OCI-LY1 (cell line): ENCODE results near the gene NLRP14.

Source experiments
- H2AFZ ChIP-seq: fragments of 200-600 bp; sonication (generic), shearing (Covaris generic); 2 replicates; pipeline ENCODE4 v1.6.0; 2014; ENCODE audit warnings: antibody characterized with exemption, mild to moderate bottlenecking, low read length
- H3F3A ChIP-seq: fragments of 200-600 bp; sonication (generic), shearing (Covaris generic); 2 replicates; pipeline ENCODE4 v1.6.0; 2014; ENCODE audit warnings: mild to moderate bottlenecking, antibody characterized with exemption, low read length, moderate library complexity; ENCODE audit not compliant: insufficient read depth
- H3K27ac ChIP-seq: fragments of 200-600 bp; sonication (generic); 2 replicates; pipeline ENCODE4 v1.5.1; 2014; ENCODE audit warnings: low read length, mixed run types, mild to moderate bottlenecking, low read depth; ENCODE audit not compliant: poor library complexity, severe bottlenecking
- H3K27me3 ChIP-seq: fragments of 200-600 bp; sonication (generic); 2 replicates; pipeline ENCODE4 v1.6.0; 2014; ENCODE audit warnings: antibody characterized with exemption, mild to moderate bottlenecking, low read length, moderate library complexity; ENCODE audit not compliant: insufficient read depth
- H3K36me3 ChIP-seq: fragments of 200-600 bp; sonication (generic); 2 replicates; pipeline ENCODE4 v1.6.1; 2014; ENCODE audit warnings: mild to moderate bottlenecking, antibody characterized with exemption, low read length, moderate library complexity, mixed read lengths; ENCODE audit not compliant: insufficient read depth
- H3K4me1 ChIP-seq: fragments of 200-600 bp; sonication (generic); 2 replicates; pipeline ENCODE4 v1.5.1; 2014; ENCODE audit warnings: mild to moderate bottlenecking, low read length, moderate library complexity; ENCODE audit not compliant: insufficient read depth, severe bottlenecking
- H3K4me2 ChIP-seq: fragments of 200-600 bp; sonication (generic), shearing (Covaris generic); 2 replicates; pipeline ENCODE4 v1.6.1; 2014; ENCODE audit warnings: low read length
- H3K4me3 ChIP-seq: fragments of 200-600 bp; sonication (generic); 2 replicates; pipeline ENCODE4 v1.5.1; 2014; ENCODE audit warnings: low read length, low read depth, mild to moderate bottlenecking, mixed read lengths; ENCODE audit not compliant: poor library complexity, severe bottlenecking
- H3K79me2 ChIP-seq: fragments of 200-600 bp; shearing (Covaris generic); 2 replicates; pipeline ENCODE4 v1.6.1; 2016; ENCODE audit warnings: mixed run types, low read length, mixed read lengths; ENCODE audit not compliant: insufficient read depth
- H3K9ac ChIP-seq: fragments of 200-600 bp; sonication (generic), shearing (Covaris generic); 2 replicates; pipeline ENCODE4 v1.6.1; 2014; ENCODE audit warnings: mild to moderate bottlenecking, low read length, mixed read lengths
- H3K9me2 ChIP-seq: fragments of 200-600 bp; sonication (generic), shearing (Covaris generic); 2 replicates; pipeline ENCODE4 v1.6.1; 2014; ENCODE audit warnings: low read depth, mild to moderate bottlenecking, low read length, mixed read lengths
- H3K9me3 ChIP-seq: fragments of 200-600 bp; shearing (Covaris generic); 2 replicates; pipeline ENCODE4 v1.6.1; 2014; ENCODE audit warnings: low read length, mixed read lengths
- H4K20me1 ChIP-seq: fragments of 200-600 bp; sonication (generic), shearing (Covaris generic); 2 replicates; pipeline ENCODE4 v1.6.0; 2016; ENCODE audit warnings: mild to moderate bottlenecking, low read length; ENCODE audit not compliant: insufficient read depth
- EZH2 ChIP-seq: fragments of 200-600 bp; sonication (generic), shearing (Covaris generic); IDR thresholded peaks from 2 replicates; pipeline ENCODE4 v1.8.0; 2017; ENCODE audit warnings: borderline replicate concordance, mixed run types, mild to moderate bottlenecking, antibody characterized with exemption, low read length, moderate library complexity, mixed read lengths
- TF ChIP-seq, protein P1 (sequence below): fragments of 200-600 bp; sonication (generic), shearing (Covaris generic); IDR thresholded peaks from 2 replicates; pipeline ENCODE4 v1.5.1; 2017; ENCODE audit warnings: mild to moderate bottlenecking, antibody characterized with exemption, low read length, moderate library complexity, mixed read lengths

NLRP14 gene

GRCh38 chr11:7080900-7081299, 60.6 kb downstream of the NLRP14 start:
- Histone ChIP-seq H3K4me2 (no peak overlapping the region), H3K27me3 (no peaks in the 10 kb centered on the region), H3K4me1 (no peaks in the 10 kb centered on the region), H3K36me3 (no peaks in the 10 kb centered on the region), H4K20me1 (no peaks in the 10 kb centered on the region), H3F3A (no peaks in the 10 kb centered on the region), H3K9me2 (no peaks in the 10 kb centered on the region), H3K27ac (no peak overlapping the region), H3K9ac (no peak overlapping the region), H2AFZ (no peak overlapping the region), H3K79me2 (no peaks in the 10 kb centered on the region), H3K4me3 (no peak overlapping the region), H3K9me3 (no peaks in the 10 kb centered on the region)
- no peak for TF ChIP-seq EZH2
- TF ChIP-seq, protein P1, sequence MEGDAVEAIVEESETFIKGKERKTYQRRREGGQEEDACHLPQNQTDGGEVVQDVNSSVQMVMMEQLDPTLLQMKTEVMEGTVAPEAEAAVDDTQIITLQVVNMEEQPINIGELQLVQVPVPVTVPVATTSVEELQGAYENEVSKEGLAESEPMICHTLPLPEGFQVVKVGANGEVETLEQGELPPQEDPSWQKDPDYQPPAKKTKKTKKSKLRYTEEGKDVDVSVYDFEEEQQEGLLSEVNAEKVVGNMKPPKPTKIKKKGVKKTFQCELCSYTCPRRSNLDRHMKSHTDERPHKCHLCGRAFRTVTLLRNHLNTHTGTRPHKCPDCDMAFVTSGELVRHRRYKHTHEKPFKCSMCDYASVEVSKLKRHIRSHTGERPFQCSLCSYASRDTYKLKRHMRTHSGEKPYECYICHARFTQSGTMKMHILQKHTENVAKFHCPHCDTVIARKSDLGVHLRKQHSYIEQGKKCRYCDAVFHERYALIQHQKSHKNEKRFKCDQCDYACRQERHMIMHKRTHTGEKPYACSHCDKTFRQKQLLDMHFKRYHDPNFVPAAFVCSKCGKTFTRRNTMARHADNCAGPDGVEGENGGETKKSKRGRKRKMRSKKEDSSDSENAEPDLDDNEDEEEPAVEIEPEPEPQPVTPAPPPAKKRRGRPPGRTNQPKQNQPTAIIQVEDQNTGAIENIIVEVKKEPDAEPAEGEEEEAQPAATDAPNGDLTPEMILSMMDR, result no peak

DNA sequence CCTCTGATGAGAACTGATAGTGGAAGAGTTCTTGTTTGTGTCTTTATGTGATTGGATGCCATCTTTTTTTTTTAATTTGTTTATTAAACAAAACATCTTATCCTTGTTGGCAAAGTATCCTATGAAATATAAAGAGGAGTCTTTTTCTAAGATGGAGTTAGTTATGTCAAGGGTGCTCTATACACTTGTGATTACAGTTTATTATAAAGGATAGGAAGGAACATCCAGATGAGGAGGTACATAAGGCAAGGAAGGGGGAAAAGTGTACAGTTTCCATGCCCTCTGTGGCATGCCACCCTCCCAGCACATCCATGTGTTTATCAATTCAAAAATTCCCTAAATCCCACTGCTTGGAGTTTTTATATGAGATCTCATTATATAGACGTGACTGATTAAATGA, 61.2 kb downstream of the NLRP14 start:
- TF ChIP-seq, protein P1, result no peak
- TF ChIP-seq EZH2, result no peak
- Histone ChIP-seq H3K27ac (no peak overlapping the region), H3K4me2 (no peak overlapping the region)

GRCh38 chr11:7088921-7089320, 68.6 kb downstream of the NLRP14 start, which contains the start of gene RBMXL2:
Gene RBMXL2 (plus strand): TSS chr11:7088998. CDS start chr11:7089121, 123 bp downstream.
- no peaks in the 10 kb centered on the region for H3K36me3 ChIP-seq
- TF ChIP-seq EZH2, result no peak
- TF ChIP-seq, protein P1, result no peak
- H4K20me1 ChIP-seq, result no peaks in the 10 kb centered on the region
- no peaks in the 10 kb centered on the region for H3K9me3 ChIP-seq
- H3K4me1 ChIP-seq, result no peaks in the 10 kb centered on the region
- no peaks in the 10 kb centered on the region for H3K79me2 ChIP-seq
- no peaks in the 10 kb centered on the region; the same call in 1 of the 2 replicates for H3K27me3 ChIP-seq
- H3K9me2 ChIP-seq, result no peaks in the 10 kb centered on the region
- no peak within 1 kb of the TSS for H3K4me2 ChIP-seq
- H2AFZ ChIP-seq, result no peak within 1 kb of the TSS
- no peak within 1 kb of the TSS for H3K9ac ChIP-seq
- no peak within 1 kb of the TSS for H3K4me3 ChIP-seq
- no peaks in the 10 kb centered on the region for H3F3A ChIP-seq
- no peak within 1 kb of the TSS for H3K27ac ChIP-seq

More for the DNA sequence above, 61.2 kb downstream of the NLRP14 start:
- Histone ChIP-seq H3K9me3 (no peaks in the 10 kb centered on the region), H3K36me3 (no peaks in the 10 kb centered on the region), H3K9ac (no peak overlapping the region), H4K20me1 (no peaks in the 10 kb centered on the region), H3K27me3 (no peaks in the 10 kb centered on the region), H2AFZ (no peak overlapping the region), H3F3A (no peaks in the 10 kb centered on the region), H3K9me2 (no peaks in the 10 kb centered on the region), H3K4me3 (no peak overlapping the region), H3K4me1 (no peaks in the 10 kb centered on the region), H3K79me2 (no peaks in the 10 kb centered on the region)
